Urinary bladder (tissue), 4 donors: Measurements from ENCODE around the gene FOXA3. TPM values are rescaled to one million over a fixed set of nuclear protein-coding genes. Genes with fewer than 3 reads are reported as not detected.
"Not testable (repeated sequence)": the region's sequence is repeated elsewhere in the genome, so short reads cannot be mapped to it uniquely, and the experiment has no call there.

Experiments
- DNase-seq: peaks from one replicate; pipeline ENCODE4 v3.0.0-alpha.2; 2015; ENCODE audit errors: extremely low spot score
- H3K27ac ChIP-seq: one replicate; pipeline ENCODE4 v1.5.1; 2013; ENCODE audit warnings: low read depth, mild to moderate bottlenecking, moderate library complexity
- H3K36me3 ChIP-seq: one replicate; pipeline ENCODE4 v1.6.1; 2013; ENCODE audit warnings: mild to moderate bottlenecking, moderate library complexity; ENCODE audit not compliant: insufficient read depth
- H3K4me1 ChIP-seq: one replicate; pipeline ENCODE4 v1.6.1; 2013; ENCODE audit warnings: mild to moderate bottlenecking, moderate library complexity; ENCODE audit not compliant: insufficient read depth
- H3K4me3 ChIP-seq: one replicate; pipeline ENCODE4 v1.5.1; 2013; ENCODE audit warnings: low read depth, low read length
- WGBS: extraction: QIAGEN DNeasy Blood & Tissue Kit; methylation state at CpG from one replicate; pipeline ENCODE4 v1.1.7; 2013; 5-methylcytosine and 5-hydroxymethylcytosine counted together
- polyA plus RNA-seq: library from polyadenylated mRNA; stranded (reverse); fragments of 200-250 nt; gene quantifications from one replicate; pipeline ENCODE4 v1.2.3, GENCODE V29; 2013
- total RNA-seq: library from RNA; depleted of rRNA; stranded (reverse); fragments of >200 nt; gene quantifications from one replicate; pipeline ENCODE4 v1.2.3, GENCODE V29; 2014
- donor health status: healthy with polysubstance abuse.
- donor health status: healthy.

Gene FOXA3
- total and polyA plus RNA-seq, 2 donors = 0.11 TPM; not detected in 1

- WGBS = 77% methylated on average over 7 of the region's 7 CpGs
- Histone ChIP-seq H3K36me3 (peaks cover 3% of the 10 kb centered on the region), H3K4me1 (no peaks in the 10 kb centered on the region), H3K4me3 (no peak overlapping the region), H3K27ac (no peak overlapping the region)
- DNase-seq = no peak
These were observed 11.1 kb upstream of the FOXA3 start for GRCh38 chr19:45852983-45853382.

GRCh38 chr19:45854167-45854778 is 9.9 kb upstream of the FOXA3 start:
- 95% methylated on average over 16 of the region's 16 CpGs for WGBS
- no peak overlapping the region for H3K4me3 ChIP-seq
- H3K36me3 ChIP-seq = peaks cover 3% of the 10 kb centered on the region
- H3K4me1 ChIP-seq = no peaks in the 10 kb centered on the region
- H3K27ac ChIP-seq = no peak overlapping the region
- DNase-seq = no peak

- H3K4me3 ChIP-seq = no peak overlapping the region
- H3K4me1 ChIP-seq = no peaks in the 10 kb centered on the region
- DNase-seq = no peak
- no peak overlapping the region for H3K27ac ChIP-seq
- peaks cover 2% of the 10 kb centered on the region for H3K36me3 ChIP-seq
- WGBS = 90% methylated on average over 15 of the region's 15 CpGs
These were observed 3.5 kb upstream of the FOXA3 start for GRCh38 chr19:45860359-45861259.

- WGBS = under 1% methylated on average over 11 of the region's 11 CpGs
- peak overlapping the region; percentile 76 for H3K27ac ChIP-seq
- DNase-seq = no peak
These were observed 1.9 kb upstream of the FOXA3 start for GRCh38 chr19:45862271-45862563.

GRCh38 chr19:45862564-45863334 is 1.4 kb upstream of the FOXA3 start, which contains the start of gene SYMPK:
Gene SYMPK (minus strand): TSS chr19:45863147. CDS start chr19:45854495, 8,652 bp downstream.
- Histone ChIP-seq H3K4me1 (no peaks in the 10 kb centered on the region), H3K4me3 (peak within 1 kb of the TSS; percentile 71), H3K27ac (peak within 1 kb of the TSS; percentile 76), H3K36me3 (peaks cover 2% of the 10 kb centered on the region)
- WGBS = under 1% methylated on average over 65 of the region's 65 CpGs
- DNase-seq = peak; percentile 94

More at GRCh38 chr19:45862271-45862563, 1.9 kb upstream of the FOXA3 start:
- peaks cover 2% of the 10 kb centered on the region for H3K36me3 ChIP-seq
- H3K4me3 ChIP-seq = peak overlapping the region; percentile 71
- no peaks in the 10 kb centered on the region for H3K4me1 ChIP-seq

- WGBS = 2% methylated on average over 22 of the region's 22 CpGs
- Histone ChIP-seq H3K36me3 (peaks cover 2% of the 10 kb centered on the region), H3K4me3 (peak overlapping the region; percentile 29), H3K27ac (no peak overlapping the region), H3K4me1 (no peaks in the 10 kb centered on the region)
- no peak for DNase-seq
These were observed 739 bp upstream of the FOXA3 start for GRCh38 chr19:45863335-45863839.

GRCh38 chr19:45864629-45865082 is 530 bp downstream of the FOXA3 start:
- Histone ChIP-seq H3K36me3 (peaks cover under 1% of the 10 kb centered on the region), H3K4me3 (no peak overlapping the region), H3K27ac (no peak overlapping the region), H3K4me1 (no peaks in the 10 kb centered on the region)
- WGBS = 12% methylated on average over 12 of the region's 12 CpGs
- no peak for DNase-seq

- 62% methylated on average over 9 of the region's 9 CpGs for WGBS
- Histone ChIP-seq H3K4me3 (no peak overlapping the region), H3K27ac (no peak overlapping the region), H3K4me1 (no peaks in the 10 kb centered on the region), H3K36me3 (no peaks in the 10 kb centered on the region)
- no peak for DNase-seq
These were observed 1.3 kb downstream of the FOXA3 start for GRCh38 chr19:45865269-45865948.

GRCh38 chr19:45866400-45867176 is 2.5 kb downstream of the FOXA3 start:
- Histone ChIP-seq H3K4me1 (no peaks in the 10 kb centered on the region), H3K36me3 (no peaks in the 10 kb centered on the region), H3K4me3 (no peak overlapping the region), H3K27ac (no peak overlapping the region)
- 67% methylated on average over 11 of the region's 11 CpGs for WGBS
- no peak for DNase-seq

- 60% methylated on average over 4 of the region's 4 CpGs for WGBS
These were observed 3.1 kb downstream of the FOXA3 start for GRCh38 chr19:45867241-45867640.

GRCh38 chr19:45870798-45871197 is 6.7 kb downstream of the FOXA3 start:
- DNase-seq = no peak
- H3K4me3 ChIP-seq = no peak overlapping the region
- no peaks in the 10 kb centered on the region for H3K4me1 ChIP-seq
- 81% methylated on average over 5 of the region's 5 CpGs for WGBS
- H3K27ac ChIP-seq = no peak overlapping the region
- H3K36me3 ChIP-seq = no peaks in the 10 kb centered on the region

More at GRCh38 chr19:45867241-45867640, 3.1 kb downstream of the FOXA3 start:
- not testable (repeated sequence) for H3K4me3 ChIP-seq, DNase-seq, H3K27ac ChIP-seq, H3K4me1 ChIP-seq, H3K36me3 ChIP-seq

- 94% methylated on average over 34 of the region's 34 CpGs for WGBS
- Histone ChIP-seq H3K27ac (no peak overlapping the region), H3K4me3 (no peak overlapping the region), H3K36me3 (no peaks in the 10 kb centered on the region), H3K4me1 (no peaks in the 10 kb centered on the region)
- no peak for DNase-seq
These were observed 8.2 kb downstream of the FOXA3 start for GRCh38 chr19:45872095-45872919.
